Measurements from ENCODE around the gene LAMA4.

DNA sequence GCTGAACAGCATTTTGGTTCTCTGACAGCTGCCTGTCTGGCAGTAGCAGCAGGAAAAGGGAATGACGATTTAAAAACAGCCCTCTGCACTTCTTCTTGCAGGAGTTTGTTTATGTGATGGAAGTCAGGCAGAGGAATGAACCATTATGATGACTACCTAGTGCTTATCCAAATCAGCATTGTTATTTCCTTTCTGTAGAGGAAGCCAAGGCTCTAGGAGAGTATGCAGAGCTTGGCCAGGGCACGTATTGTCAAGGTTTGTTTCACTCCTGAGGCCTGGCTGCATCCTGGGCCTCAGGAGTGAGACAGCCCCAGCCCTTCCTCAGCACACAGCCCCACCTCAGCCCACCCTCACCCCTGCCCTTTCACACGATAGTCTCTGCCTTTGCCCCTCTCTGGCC is 98.5 kb downstream of the LAMA4 start:
- TF ChIP-seq, protein P1, sequence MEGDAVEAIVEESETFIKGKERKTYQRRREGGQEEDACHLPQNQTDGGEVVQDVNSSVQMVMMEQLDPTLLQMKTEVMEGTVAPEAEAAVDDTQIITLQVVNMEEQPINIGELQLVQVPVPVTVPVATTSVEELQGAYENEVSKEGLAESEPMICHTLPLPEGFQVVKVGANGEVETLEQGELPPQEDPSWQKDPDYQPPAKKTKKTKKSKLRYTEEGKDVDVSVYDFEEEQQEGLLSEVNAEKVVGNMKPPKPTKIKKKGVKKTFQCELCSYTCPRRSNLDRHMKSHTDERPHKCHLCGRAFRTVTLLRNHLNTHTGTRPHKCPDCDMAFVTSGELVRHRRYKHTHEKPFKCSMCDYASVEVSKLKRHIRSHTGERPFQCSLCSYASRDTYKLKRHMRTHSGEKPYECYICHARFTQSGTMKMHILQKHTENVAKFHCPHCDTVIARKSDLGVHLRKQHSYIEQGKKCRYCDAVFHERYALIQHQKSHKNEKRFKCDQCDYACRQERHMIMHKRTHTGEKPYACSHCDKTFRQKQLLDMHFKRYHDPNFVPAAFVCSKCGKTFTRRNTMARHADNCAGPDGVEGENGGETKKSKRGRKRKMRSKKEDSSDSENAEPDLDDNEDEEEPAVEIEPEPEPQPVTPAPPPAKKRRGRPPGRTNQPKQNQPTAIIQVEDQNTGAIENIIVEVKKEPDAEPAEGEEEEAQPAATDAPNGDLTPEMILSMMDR (IDR thresholded peaks at IDR 0.05) = no peak
- no peak for TF ChIP-seq POLR2A (IDR thresholded peaks at IDR 0.05)
- TF ChIP-seq EP300 (IDR thresholded peaks at IDR 0.05) = no peak

Measured in ovary (tissue), 3 donors.